Stomach (tissue), 4 donors: ENCODE measurements around the gene MPC1.

ENCODE experiments used
- CTCF ChIP-seq, 7 experiments: fragments of 450-650 bp in 4 of 7; fragments of 200-600 bp in 3 of 7; sonication (generic) in 3 of 7; IDR thresholded peaks; one replicate each; pipeline ENCODE4 v1.5.1; 2016 to 2019; ENCODE audit warnings: antibody characterized with exemption in 7 of 7, control low read depth in 2 of 7, mild to moderate bottlenecking in 1 of 7
- EP300 ChIP-seq: sonication (generic); formaldehyde crosslinking; IDR thresholded peaks from one replicate; pipeline ENCODE4 v1.6.1; 2017; ENCODE audit warnings: antibody characterized with exemption
- POLR2A ChIP-seq, 4 donors: fragments of 450-650 bp; IDR thresholded peaks; one replicate each; pipeline ENCODE4 v1.6.1; 2016; ENCODE audit warnings: antibody characterized with exemption in 4 of 4, control low read depth in 2 of 4, mild to moderate bottlenecking in 1 of 4, moderate library complexity in 1 of 4

- no peak for TF ChIP-seq EP300
- no peak for TF ChIP-seq CTCF (IDR thresholded peaks at IDR 0.05)
- no peak for TF ChIP-seq POLR2A (IDR thresholded peaks at IDR 0.05)
Observed at GRCh38 chr6:166397849-166398248, 15.1 kb upstream of the MPC1 start.
